ENCODE data around the gene ACY1. TPM values are rescaled to one million over a fixed set of nuclear protein-coding genes. Genes with fewer than 3 reads are reported as not detected.

The ACY1 gene
- total RNA-seq, 4 donors from 2014 or later = 165 to 426 (median 250) TPM

DNA sequence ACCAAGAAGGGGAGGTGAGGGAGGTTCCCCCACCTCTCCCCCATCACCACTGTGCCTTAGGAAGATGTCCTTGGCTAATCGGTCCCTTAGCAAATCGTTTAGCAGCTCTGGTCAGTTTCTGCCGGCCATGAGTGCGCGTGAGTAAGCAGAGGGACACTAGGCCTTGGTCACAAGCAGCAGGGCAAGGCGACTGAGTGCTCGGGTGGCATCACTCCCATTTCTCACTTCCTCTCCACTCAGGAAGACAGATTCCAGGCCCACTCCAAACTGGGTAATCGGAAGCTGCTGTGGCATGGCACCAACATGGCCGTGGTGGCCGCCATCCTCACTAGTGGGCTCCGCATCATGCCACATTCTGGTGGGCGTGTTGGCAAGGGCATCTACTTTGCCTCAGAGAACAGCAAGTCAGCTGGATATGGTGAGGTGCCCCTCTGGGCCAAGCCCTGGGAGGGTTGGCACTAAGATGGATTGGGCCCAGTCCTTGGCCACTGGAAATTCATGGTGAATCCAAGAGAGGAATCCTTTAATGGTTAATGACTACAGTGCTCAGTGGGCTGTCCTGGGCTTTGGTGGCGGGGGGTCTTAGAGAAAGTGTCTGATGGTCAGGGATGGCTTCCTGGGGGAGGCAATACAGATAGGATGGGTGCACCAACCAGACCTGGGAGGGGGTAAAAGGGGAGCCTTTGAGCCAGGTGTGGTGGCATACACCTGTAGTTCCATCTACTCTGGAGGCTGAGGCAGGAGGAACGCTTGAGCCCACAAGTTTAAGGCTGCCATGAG lies 37.2 kb upstream of the ACY1 start:
- Histone ChIP-seq H3K9me3 (no peaks in the 10 kb centered on the region), H3K36me3 (no peaks in the 10 kb centered on the region), H3K27ac (no peak overlapping the region), H3K27me3 (no peaks in the 10 kb centered on the region), H3K4me1 (peaks cover 6 to 16% (median 15%) of the 10 kb centered on the region in 4 donors), H3K4me3 (no peak overlapping the region)
- intact Hi-C loops (cut with DNase I; ENCODE audit: low total_unique reads) (loop anchor here (5.0 kb wide), 1 partner anchor 1866 kb away; no protein-coding TSS in a partner anchor), in situ Hi-C loops (cut with MboI; ENCODE audit: low pct_ligation_motif_present in 1 of 4, low pct_unique_long_range_greater_than_20kb in 1 of 4, low sequenced_read_pairs in 3 of 4) (no loop called here)
- DNase-seq = no peak
- TF ChIP-seq POLR2A (IDR thresholded peaks at IDR 0.05) (no peak), EP300 (IDR thresholded peaks at IDR 0.05; ENCODE audit: low read depth) (no peak), POLR2AphosphoS5 (IDR thresholded peaks at IDR 0.05) (no peak), CTCF (IDR thresholded peaks at IDR 0.05) (no peak)
- WGBS, 2 donors (ENCODE audit: low coverage in 1 of 2) = 90% methylated on average over 14 of the region's 14 CpGs; no CpG with 5 or more reads in 1 of the 2 donors

GRCh38 chr3:51946796-51947195 lies 36.5 kb upstream of the ACY1 start:
- no peak for DNase-seq
- WGBS, 2 donors (ENCODE audit: low coverage in 1 of 2) = 84% methylated on average over 3 to 4 of the region's 4 CpGs
- H3K36me3 ChIP-seq = no peaks in the 10 kb centered on the region
- in situ Hi-C loops (cut with MboI; ENCODE audit: low pct_ligation_motif_present in 1 of 4, low pct_unique_long_range_greater_than_20kb in 1 of 4, low sequenced_read_pairs in 3 of 4) (no loop called here), intact Hi-C loops (cut with DNase I; ENCODE audit: low total_unique reads) (loop anchor here (5.0 kb wide), 1 partner anchor 1866 kb away; no protein-coding TSS in a partner anchor)
- H3K4me3 ChIP-seq = no peak overlapping the region
- H3K27ac ChIP-seq = no peak overlapping the region
- peaks cover 6 to 12% (median 12%) of the 10 kb centered on the region in 4 donors for H3K4me1 ChIP-seq
- H3K9me3 ChIP-seq = no peaks in the 10 kb centered on the region
- H3K27me3 ChIP-seq = no peaks in the 10 kb centered on the region
- TF ChIP-seq EP300 (IDR thresholded peaks at IDR 0.05; ENCODE audit: low read depth) (no peak), POLR2AphosphoS5 (IDR thresholded peaks at IDR 0.05) (no peak), CTCF (IDR thresholded peaks at IDR 0.05) (no peak), POLR2A (IDR thresholded peaks at IDR 0.05) (no peak)

DNA sequence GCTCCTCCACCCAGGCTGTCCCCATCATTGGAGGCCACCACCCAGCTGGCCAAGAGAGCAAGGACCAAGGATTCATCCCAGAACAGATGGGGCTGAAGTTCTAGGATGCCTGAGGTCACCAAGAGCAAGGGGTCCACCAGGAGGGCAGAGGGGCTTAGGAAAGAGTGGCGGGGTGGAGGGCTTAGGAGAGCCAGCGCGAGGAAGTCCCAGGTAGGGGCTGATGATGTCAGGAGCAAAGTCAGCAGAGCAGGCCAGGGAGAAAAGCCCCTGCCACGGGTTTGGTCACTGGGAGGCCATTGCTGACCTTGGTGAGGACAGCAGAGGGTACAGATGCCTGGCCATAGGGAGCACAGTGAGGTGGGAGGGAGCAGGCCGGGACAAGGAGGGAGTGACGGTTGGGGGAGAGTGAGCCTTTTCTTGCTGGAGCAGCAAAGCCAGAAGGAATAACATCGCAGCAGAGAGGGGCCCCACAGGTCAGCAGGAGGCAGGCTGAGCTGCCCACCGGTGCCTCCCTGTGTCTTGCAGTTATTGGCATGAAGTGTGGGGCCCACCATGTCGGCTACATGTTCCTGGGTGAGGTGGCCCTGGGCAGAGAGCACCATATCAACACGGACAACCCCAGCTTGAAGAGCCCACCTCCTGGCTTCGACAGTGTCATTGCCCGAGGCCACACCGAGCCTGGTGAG lies 36.0 kb upstream of the ACY1 start:
- TF ChIP-seq EP300 (IDR thresholded peaks at IDR 0.05; ENCODE audit: low read depth) = no peak
- TF ChIP-seq POLR2A (IDR thresholded peaks at IDR 0.05) = no peak
- no peak for TF ChIP-seq POLR2AphosphoS5 (IDR thresholded peaks at IDR 0.05)
- no peak for TF ChIP-seq CTCF (IDR thresholded peaks at IDR 0.05)
- H3K27me3 ChIP-seq = no peaks in the 10 kb centered on the region
- no peaks in the 10 kb centered on the region for H3K36me3 ChIP-seq
- DNase-seq = no peak
- H3K27ac ChIP-seq = no peak overlapping the region
- 74 to 80% methylated on average over 4 to 13 of the region's 13 CpGs for WGBS, 2 donors (ENCODE audit: low coverage in 1 of 2)
- no peaks in the 10 kb centered on the region for H3K9me3 ChIP-seq
- H3K4me3 ChIP-seq = no peak overlapping the region
- H3K4me1 ChIP-seq = peaks cover 4 to 11% (median 10%) of the 10 kb centered on the region in 4 donors
- in situ Hi-C loops (cut with MboI; ENCODE audit: low pct_ligation_motif_present in 1 of 4, low pct_unique_long_range_greater_than_20kb in 1 of 4, low sequenced_read_pairs in 3 of 4) = no loop called here
- intact Hi-C loops (cut with DNase I; ENCODE audit: low total_unique reads) = loop anchor here (5.0 kb wide), 1 partner anchor 1865 kb away; no protein-coding TSS in a partner anchor

DNA sequence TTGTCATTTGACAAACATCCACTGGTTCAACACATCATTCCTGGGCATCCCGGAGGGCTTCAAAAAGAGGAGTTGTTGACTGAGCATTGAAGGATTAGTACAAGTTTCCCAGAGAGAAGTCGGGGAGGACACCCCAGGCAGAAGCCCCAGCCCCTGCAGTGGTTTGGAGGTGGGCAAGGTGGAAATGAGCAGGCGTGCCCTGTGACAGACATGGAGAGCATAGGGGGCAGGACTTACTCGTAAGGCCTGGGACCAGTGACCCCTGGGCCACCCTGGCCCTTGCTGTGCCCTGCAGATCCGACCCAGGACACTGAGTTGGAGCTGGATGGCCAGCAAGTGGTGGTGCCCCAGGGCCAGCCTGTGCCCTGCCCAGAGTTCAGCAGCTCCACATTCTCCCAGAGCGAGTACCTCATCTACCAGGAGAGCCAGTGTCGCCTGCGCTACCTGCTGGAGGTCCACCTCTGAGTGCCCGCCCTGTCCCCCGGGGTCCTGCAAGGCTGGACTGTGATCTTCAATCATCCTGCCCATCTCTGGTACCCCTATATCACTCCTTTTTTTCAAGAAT lies 35.2 kb upstream of the ACY1 start:
- in situ Hi-C loops (cut with MboI; ENCODE audit: low pct_ligation_motif_present in 1 of 4, low pct_unique_long_range_greater_than_20kb in 1 of 4, low sequenced_read_pairs in 3 of 4) = no loop called here

More for the DNA sequence above, 35.2 kb upstream of the ACY1 start:
- DNase-seq = no peak
- WGBS, 2 donors (ENCODE audit: low coverage in 1 of 2) = 97% methylated on average over 10 of the region's 10 CpGs; no CpG with 5 or more reads in 1 of the 2 donors
- intact Hi-C loops (cut with DNase I; ENCODE audit: low total_unique reads) = loop anchor here (5.0 kb wide), 1 partner anchor 1864 kb away; no protein-coding TSS in a partner anchor
- Histone ChIP-seq H3K27ac (no peak overlapping the region), H3K4me3 (no peak overlapping the region), H3K27me3 (no peaks in the 10 kb centered on the region), H3K36me3 (no peaks in the 10 kb centered on the region), H3K4me1 (peaks cover 0 to 4% (median 2%) of the 10 kb centered on the region in 4 donors), H3K9me3 (no peaks in the 10 kb centered on the region)
- TF ChIP-seq POLR2A (IDR thresholded peaks at IDR 0.05) (no peak), CTCF (IDR thresholded peaks at IDR 0.05) (no peak), EP300 (IDR thresholded peaks at IDR 0.05; ENCODE audit: low read depth) (no peak), POLR2AphosphoS5 (IDR thresholded peaks at IDR 0.05) (no peak)
